ENCODE data around the gene SUSD1.

DNA sequence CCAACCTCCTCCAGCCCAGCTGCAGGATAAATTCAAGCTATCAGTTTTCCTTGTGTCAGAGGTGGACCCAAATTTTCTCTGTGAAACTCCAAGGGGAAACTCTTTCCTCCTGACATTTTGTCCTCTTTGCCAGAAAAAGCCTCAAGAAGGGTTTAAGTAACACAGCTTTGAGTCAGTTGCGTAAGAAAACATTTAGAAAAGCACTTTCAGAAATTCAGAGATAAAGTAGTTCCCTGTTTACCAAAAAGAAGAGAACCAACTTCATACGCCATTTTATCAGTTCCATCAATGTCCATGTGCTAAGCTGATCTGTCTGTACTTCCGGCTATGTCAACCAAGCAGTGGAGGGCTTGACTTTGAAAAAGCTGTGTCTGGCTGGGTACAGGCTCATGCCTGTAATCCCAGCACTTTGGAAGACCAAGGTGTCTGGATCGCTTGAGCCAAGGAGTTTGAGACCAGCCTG is 19.9 kb upstream of the SUSD1 start:
- TF ChIP-seq, protein P1, sequence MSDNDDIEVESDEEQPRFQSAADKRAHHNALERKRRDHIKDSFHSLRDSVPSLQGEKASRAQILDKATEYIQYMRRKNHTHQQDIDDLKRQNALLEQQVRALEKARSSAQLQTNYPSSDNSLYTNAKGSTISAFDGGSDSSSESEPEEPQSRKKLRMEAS (IDR thresholded peaks at IDR 0.05): no peak
- TF ChIP-seq TAF1 (conservative IDR thresholded peaks at IDR 0.05): no peak
- TF ChIP-seq CTCF (IDR thresholded peaks at IDR 0.05; ENCODE audit: low read depth, low read length, missing input control): no peak
- TF ChIP-seq RAD21 (IDR thresholded peaks at IDR 0.05): no peak
- TF ChIP-seq ATF3 (IDR thresholded peaks at IDR 0.05): no peak
- no peak for TF ChIP-seq GABPA (IDR thresholded peaks at IDR 0.05 in 1 of 2, conservative IDR thresholded peaks at IDR 0.05 in 1 of 2)
- TF ChIP-seq RXRA (IDR thresholded peaks at IDR 0.05): no peak
- TF ChIP-seq NR2F2 (IDR thresholded peaks at IDR 0.05): no peak
- TF ChIP-seq YY1 (IDR thresholded peaks at IDR 0.05): no peak
- TF ChIP-seq JUND (IDR thresholded peaks at IDR 0.05): no peak
- TF ChIP-seq REST (IDR thresholded peaks at IDR 0.05): no peak
- no peak for TF ChIP-seq SP1 (IDR thresholded peaks at IDR 0.05)
- TF ChIP-seq EGR1 (IDR thresholded peaks at IDR 0.05; ENCODE audit: low read depth in 2 of 2): no peak
- TF ChIP-seq FOXA2 (IDR thresholded peaks at IDR 0.05): no peak

All from liver (tissue), 3 donors.